Fibroblast of lung (primary cell): ENCODE data around the gene PLEKHM2. TPM values are rescaled to one million over a fixed set of nuclear protein-coding genes. Genes with fewer than 3 reads are reported as not detected.

Experiments used
- DNase-seq, 2 donors: peaks; one replicate each; pipeline versions ENCODE4 v3.0.0 to v3.0.0-alpha.2; 2010; ENCODE audit warnings: low read depth in 2 of 2
- H2AFZ ChIP-seq: 2 replicates; pipeline ENCODE4 v1.5.1; 2012; ENCODE audit warnings: low read length, control low read depth, inconsistent platforms
- H3K27ac ChIP-seq: 2 replicates; pipeline ENCODE4 v1.5.1; 2011; ENCODE audit warnings: low read length, control low read depth; ENCODE audit not compliant: insufficient read depth
- H3K27me3 ChIP-seq: 2 replicates; pipeline ENCODE4 v1.5.1; 2011; ENCODE audit warnings: mild to moderate bottlenecking, low read length; ENCODE audit not compliant: control insufficient read depth, insufficient read depth
- H3K36me3 ChIP-seq: 2 replicates; pipeline ENCODE4 v1.5.1; 2011; ENCODE audit warnings: low read length; ENCODE audit not compliant: control insufficient read depth, insufficient read depth
- H3K4me1 ChIP-seq: 2 replicates; pipeline ENCODE4 v1.5.1; 2011; ENCODE audit warnings: low read length; ENCODE audit not compliant: control insufficient read depth, insufficient read depth; ENCODE audit errors: extremely low read depth
- H3K4me2 ChIP-seq: 2 replicates; pipeline ENCODE4 v1.5.1; 2011; ENCODE audit warnings: low read length, control low read depth; ENCODE audit not compliant: insufficient read depth; ENCODE audit errors: extremely low read depth
- H3K4me3 ChIP-seq, 4 experiments: fragments of 200-600 bp in 1 of 4; sonication (generic) in 1 of 4; replicated peaks in 1 of 4; 2 replicates each; pipeline ENCODE4 v1.5.1; 2011 to 2016; ENCODE audit warnings: low read length in 4 of 4, low read depth in 3 of 4, mild to moderate bottlenecking in 3 of 4, control low read depth in 2 of 4, inconsistent platforms in 1 of 4, mixed read lengths in 1 of 4; ENCODE audit not compliant: insufficient read depth in 1 of 4; ENCODE audit errors: control extremely low read depth in 1 of 4
- H3K79me2 ChIP-seq: 2 replicates; pipeline ENCODE4 v1.5.1; 2012; ENCODE audit warnings: mild to moderate bottlenecking, low read length, inconsistent platforms; ENCODE audit not compliant: control insufficient read depth, insufficient read depth
- H3K9ac ChIP-seq: 2 replicates; pipeline ENCODE4 v1.5.1; 2011; ENCODE audit warnings: mild to moderate bottlenecking, low read length, control low read depth; ENCODE audit not compliant: insufficient read depth
- H3K9me3 ChIP-seq: 2 replicates; pipeline ENCODE4 v1.5.1; 2012; ENCODE audit warnings: low read depth, low read length; ENCODE audit not compliant: control insufficient read depth, insufficient read depth
- H4K20me1 ChIP-seq: 2 replicates; pipeline ENCODE4 v1.5.1; 2011; ENCODE audit warnings: low read length; ENCODE audit not compliant: control insufficient read depth, insufficient read depth; ENCODE audit errors: extremely low read depth
- EZH2 ChIP-seq: IDR thresholded peaks from 2 replicates; pipeline ENCODE4 v1.5.1; 2012; ENCODE audit warnings: low read length, control low read depth, mild to moderate bottlenecking; ENCODE audit errors: missing control alignments
- polyA plus RNA-seq, 2 donors: library from polyadenylated mRNA; depleted of rRNA in 1 of 2; stranded (reverse) in 1 of 2; unstranded in 1 of 2; fragments of >200 nt; gene quantifications; 2 replicates each; pipeline ENCODE4 v1.2.1, GENCODE V29; 2011 to 2012; ENCODE audit warnings: missing spikeins in 1 of 2
- total RNA-seq: library from RNA; depleted of rRNA; stranded (reverse); fragments of >200 nt; gene quantifications from 2 replicates; pipeline ENCODE4 v1.2.1, GENCODE V29; 2014
- TF ChIP-seq, protein P1 (sequence below), 2 donors: IDR thresholded peaks in 1 of 2; conservative IDR thresholded peaks in 1 of 2; 1 replicate in 1 of 2; 2 replicates in 1 of 2; pipeline ENCODE4 v1.5.1; 2011 to 2012; ENCODE audit warnings: low read length in 2 of 2, control low read depth in 1 of 2, inconsistent platforms in 1 of 2, low read depth in 1 of 2, mild to moderate bottlenecking in 1 of 2

The PLEKHM2 gene
- total and polyA plus RNA-seq, 2 donors (not counting 1 experiment from before 2014, with no cell fraction given), result 27.3 to 94.6 TPM

DNA sequence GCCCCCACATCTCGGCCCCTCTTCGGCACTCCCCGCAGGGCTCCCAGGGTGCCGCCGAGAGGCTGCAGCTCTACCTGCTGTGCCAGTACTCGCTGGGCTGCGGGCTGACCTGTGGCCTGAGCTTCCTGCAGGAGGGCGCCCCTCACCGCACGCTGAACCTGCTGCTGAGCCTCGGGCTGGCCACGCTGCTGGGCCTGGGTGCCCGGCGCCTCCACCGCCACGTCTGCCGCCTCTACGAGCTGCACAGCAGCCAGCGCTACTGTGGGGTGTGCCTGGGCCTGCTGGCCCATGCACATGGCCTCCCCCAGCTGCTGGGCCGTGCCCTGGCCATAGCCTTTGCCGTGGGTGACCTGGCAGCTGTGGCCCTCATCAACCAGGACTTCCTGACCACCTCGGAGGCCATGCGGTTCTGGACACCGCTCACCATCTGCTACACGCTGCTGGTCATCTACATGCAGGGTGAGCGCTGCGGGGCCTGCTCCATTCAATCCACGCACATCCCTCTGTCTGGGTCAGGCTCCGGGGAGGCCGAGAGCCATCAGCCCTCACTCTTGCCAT is 60.1 kb downstream of the PLEKHM2 start:
- H2AFZ ChIP-seq, result no peak overlapping the region
- no peaks in the 10 kb centered on the region for H3K27me3 ChIP-seq
- no peaks in the 10 kb centered on the region for H3K36me3 ChIP-seq
- DNase-seq, result no peak
- H3K4me2 ChIP-seq, result no peak overlapping the region
- no peaks in the 10 kb centered on the region for H3K9me3 ChIP-seq
- H3K79me2 ChIP-seq, result no peaks in the 10 kb centered on the region
- H3K27ac ChIP-seq, result no peak overlapping the region
- H3K9ac ChIP-seq, result no peak overlapping the region
- no peaks in the 10 kb centered on the region for H4K20me1 ChIP-seq
- H3K4me1 ChIP-seq, result no peaks in the 10 kb centered on the region
- no peak overlapping the region for H3K4me3 ChIP-seq
- no peak for TF ChIP-seq EZH2
- TF ChIP-seq, protein P1, sequence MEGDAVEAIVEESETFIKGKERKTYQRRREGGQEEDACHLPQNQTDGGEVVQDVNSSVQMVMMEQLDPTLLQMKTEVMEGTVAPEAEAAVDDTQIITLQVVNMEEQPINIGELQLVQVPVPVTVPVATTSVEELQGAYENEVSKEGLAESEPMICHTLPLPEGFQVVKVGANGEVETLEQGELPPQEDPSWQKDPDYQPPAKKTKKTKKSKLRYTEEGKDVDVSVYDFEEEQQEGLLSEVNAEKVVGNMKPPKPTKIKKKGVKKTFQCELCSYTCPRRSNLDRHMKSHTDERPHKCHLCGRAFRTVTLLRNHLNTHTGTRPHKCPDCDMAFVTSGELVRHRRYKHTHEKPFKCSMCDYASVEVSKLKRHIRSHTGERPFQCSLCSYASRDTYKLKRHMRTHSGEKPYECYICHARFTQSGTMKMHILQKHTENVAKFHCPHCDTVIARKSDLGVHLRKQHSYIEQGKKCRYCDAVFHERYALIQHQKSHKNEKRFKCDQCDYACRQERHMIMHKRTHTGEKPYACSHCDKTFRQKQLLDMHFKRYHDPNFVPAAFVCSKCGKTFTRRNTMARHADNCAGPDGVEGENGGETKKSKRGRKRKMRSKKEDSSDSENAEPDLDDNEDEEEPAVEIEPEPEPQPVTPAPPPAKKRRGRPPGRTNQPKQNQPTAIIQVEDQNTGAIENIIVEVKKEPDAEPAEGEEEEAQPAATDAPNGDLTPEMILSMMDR (conservative IDR thresholded peaks at IDR 0.05 in 1 of 2, IDR thresholded peaks at IDR 0.05 in 1 of 2; ENCODE audit: low read depth in 1 of 2, low read length in 2 of 2), result no peak

DNA sequence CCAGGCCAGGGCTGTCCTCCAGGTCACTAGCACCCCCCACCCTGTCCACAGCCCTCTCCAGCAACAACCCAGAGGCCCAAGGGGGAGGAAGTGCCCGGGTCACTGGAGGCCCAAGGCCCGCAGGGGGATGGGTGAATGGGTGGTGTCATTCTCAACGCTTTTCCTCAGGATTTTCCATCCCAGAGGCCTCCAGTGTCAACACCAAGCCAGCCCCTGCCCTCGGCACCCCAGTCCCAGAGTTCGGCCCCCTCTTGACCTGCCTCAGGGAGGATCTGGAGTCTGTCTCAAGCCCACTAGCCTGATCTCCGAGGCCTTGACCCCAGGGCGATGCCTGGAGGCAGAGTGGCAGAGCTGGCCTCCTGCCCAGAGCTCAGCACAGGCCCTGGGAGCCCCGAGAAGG is 63.3 kb downstream of the PLEKHM2 start:
- H3K27ac ChIP-seq, result no peak overlapping the region
- H4K20me1 ChIP-seq, result no peaks in the 10 kb centered on the region
- DNase-seq, result no peak
- no peak overlapping the region for H3K9ac ChIP-seq
- H3K27me3 ChIP-seq, result no peaks in the 10 kb centered on the region
- H3K4me1 ChIP-seq, result no peaks in the 10 kb centered on the region
- H2AFZ ChIP-seq, result no peak overlapping the region
- TF ChIP-seq, protein P1 (conservative IDR thresholded peaks at IDR 0.05 in 1 of 2, IDR thresholded peaks at IDR 0.05 in 1 of 2; ENCODE audit: low read depth in 1 of 2, low read length in 2 of 2), result no peak
- TF ChIP-seq EZH2, result no peak
- H3K79me2 ChIP-seq, result no peaks in the 10 kb centered on the region
- no peak overlapping the region for H3K4me2 ChIP-seq
- no peak overlapping the region for H3K4me3 ChIP-seq
- no peaks in the 10 kb centered on the region for H3K36me3 ChIP-seq
- H3K9me3 ChIP-seq, result no peaks in the 10 kb centered on the region

DNA sequence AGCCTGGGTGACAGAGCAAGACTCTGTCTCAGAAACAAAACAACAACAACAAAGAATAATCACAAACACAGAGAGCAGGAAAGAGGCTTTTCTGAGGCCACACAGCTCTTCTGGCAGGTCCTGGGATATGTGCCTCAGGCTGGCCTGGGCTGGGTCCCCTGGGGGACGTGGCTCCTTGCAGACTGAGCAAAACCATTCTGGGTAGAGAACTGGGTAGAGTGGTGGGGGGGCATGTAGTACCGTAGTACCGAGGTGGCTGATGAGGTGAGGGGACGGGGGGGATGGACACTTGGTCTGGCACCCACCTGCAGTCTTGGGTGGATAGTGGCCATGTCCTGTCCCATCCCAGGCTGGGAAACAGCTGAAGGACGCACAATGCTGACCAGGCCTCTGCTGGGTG is 64.1 kb downstream of the PLEKHM2 start:
- Histone ChIP-seq H3K4me3 (no peak overlapping the region), H3K79me2 (no peaks in the 10 kb centered on the region), H3K9me3 (no peaks in the 10 kb centered on the region), H3K36me3 (no peaks in the 10 kb centered on the region), H3K27me3 (no peaks in the 10 kb centered on the region), H3K9ac (no peak overlapping the region), H3K4me1 (no peaks in the 10 kb centered on the region), H3K4me2 (no peak overlapping the region), H4K20me1 (no peaks in the 10 kb centered on the region), H3K27ac (no peak overlapping the region), H2AFZ (no peak overlapping the region)
- no peak for TF ChIP-seq EZH2
- TF ChIP-seq, protein P1 (conservative IDR thresholded peaks at IDR 0.05 in 1 of 2, IDR thresholded peaks at IDR 0.05 in 1 of 2; ENCODE audit: low read depth in 1 of 2, low read length in 2 of 2), result no peak
- no peak for DNase-seq
